Activated CD8-positive, alpha-beta memory T cell treated with anti-CD3 and anti-CD28 coated beads for 36 hours (primary cell): Measurements from ENCODE around the gene KLK14. TPM values are rescaled to one million over a fixed set of nuclear protein-coding genes. Genes with fewer than 3 reads are reported as not detected.

ENCODE experiments used
- CTCF ChIA-PET: fragments of 350-600 bp; sonication (Branson Sonifier 250); formaldehyde crosslinking; loops from one replicate; lab custom pipeline; 2021; ENCODE audit warnings: antibody characterized with exemption; lab: Charles Lee
- POLR2A ChIA-PET: fragments of 350-600 bp; sonication (Branson Sonifier 250); formaldehyde crosslinking; loops from one replicate; lab custom pipeline; 2021; ENCODE audit warnings: antibody characterized with exemption; lab: Charles Lee
- total RNA-seq, 2 experiments: library from RNA; stranded (reverse); gene quantifications; one replicate each; pipeline ENCODE4 v1.2.3, GENCODE V29; 2021

KLK14 gene
- total RNA-seq, 2 experiments from 2014 or later, result 0.21 to 0.57 TPM

DNA sequence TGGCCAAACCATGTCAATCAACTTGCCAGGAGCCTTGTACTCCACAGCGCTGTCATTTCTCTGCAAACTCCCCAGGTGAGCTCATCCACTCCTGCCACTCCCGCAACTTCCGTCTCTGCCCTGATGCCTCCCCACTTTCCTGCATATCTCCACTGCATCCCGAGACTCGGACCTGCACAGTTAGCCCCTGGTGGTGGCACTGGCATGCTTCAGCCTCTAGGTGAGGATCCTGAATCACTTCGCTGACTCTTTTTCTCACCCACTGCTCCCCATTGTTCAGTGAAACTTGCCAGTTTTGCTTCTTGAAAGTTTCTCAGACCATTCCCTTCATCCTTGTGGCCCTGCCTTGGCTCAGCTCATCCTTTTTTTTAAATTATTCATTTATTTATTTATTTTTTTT lies 28.9 kb upstream of the KLK14 start:
- CTCF ChIA-PET, result no interaction called here

DNA sequence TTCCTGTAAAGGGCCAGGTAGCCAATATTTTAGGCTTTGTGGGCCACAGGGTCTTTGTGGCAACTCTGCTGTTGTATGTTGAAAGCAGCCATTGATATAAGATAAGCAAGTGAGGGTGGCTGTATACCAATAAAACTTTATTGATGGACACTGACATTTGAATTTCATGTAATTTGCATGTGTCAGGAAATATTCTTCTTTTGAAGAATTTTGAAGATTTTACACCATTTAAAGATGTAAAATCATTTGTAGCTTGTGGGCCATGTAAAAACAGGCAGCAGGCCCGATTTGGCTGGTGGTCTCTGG lies 27.9 kb upstream of the KLK14 start:
- CTCF ChIA-PET, result interaction anchor here (1.1 kb wide), 1 partner anchor 9 kb away, joined by 8 read pairs; no protein-coding TSS in a partner anchor
- POLR2A ChIA-PET, result no interaction called here

More for the DNA sequence above, 28.9 kb upstream of the KLK14 start:
- POLR2A ChIA-PET, result no interaction called here

DNA sequence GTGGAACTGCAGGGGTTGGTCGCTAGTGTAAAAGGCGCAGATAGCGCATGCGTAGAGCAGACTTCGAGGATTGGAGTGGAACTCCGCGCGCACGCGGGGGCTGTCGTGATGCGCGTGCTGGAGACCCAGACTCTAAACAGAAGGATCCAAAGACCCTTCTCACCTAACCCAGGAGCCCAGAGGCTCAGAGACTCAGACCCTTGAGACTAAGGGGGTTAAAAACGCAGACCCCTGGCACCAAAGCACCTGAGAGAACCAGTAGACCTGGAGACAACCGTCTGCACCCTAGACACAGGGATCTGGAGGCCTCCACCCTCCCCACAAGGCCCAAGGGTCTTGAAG lies 26.1 kb upstream of the KLK14 start:
- ChIA-PET POLR2A (no interaction called here), CTCF (no interaction called here)

DNA sequence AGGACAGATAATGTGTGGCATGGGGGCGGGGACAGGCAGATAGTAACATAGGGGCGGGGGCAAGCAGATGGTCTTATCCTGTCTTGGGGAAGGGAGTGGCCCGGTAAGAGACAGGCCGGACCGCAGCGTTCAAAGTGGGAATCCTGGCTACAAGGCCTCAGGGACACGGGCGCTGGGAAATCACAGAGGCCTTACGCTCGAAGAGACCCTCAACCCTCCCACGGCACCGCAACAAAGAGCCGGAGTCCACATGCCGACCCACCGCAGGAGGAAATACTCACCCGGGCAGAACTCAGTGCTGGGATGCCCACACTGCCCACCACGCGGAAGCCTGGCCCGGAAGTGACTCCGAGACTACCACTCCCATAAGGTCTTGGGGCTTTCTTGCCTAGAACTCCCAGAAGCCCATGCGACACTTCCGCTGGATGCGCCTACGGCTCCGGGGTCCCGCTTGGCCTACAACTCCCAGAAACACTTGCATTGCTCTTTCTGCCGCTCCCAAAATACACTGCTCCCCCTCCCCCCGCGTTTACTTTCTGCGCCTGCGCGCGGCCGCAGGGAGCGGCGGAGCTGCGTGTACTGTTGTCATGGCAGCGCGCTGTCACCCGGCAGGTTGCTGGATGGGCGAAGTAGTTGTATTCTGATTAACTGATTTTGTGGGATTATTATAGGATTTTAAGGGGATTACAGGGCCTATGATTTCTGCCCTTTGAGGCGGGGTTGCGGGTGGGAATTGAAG lies 25.5 kb upstream of the KLK14 start, which contains the start of gene CTU1:
TSS of gene CTU1 (minus strand) at position 344 of the 739 bp plus-strand sequence. CDS start 3,840 bp downstream, outside the sequence.
- CTCF ChIA-PET, result no interaction called here
- POLR2A ChIA-PET, result no interaction called here

DNA sequence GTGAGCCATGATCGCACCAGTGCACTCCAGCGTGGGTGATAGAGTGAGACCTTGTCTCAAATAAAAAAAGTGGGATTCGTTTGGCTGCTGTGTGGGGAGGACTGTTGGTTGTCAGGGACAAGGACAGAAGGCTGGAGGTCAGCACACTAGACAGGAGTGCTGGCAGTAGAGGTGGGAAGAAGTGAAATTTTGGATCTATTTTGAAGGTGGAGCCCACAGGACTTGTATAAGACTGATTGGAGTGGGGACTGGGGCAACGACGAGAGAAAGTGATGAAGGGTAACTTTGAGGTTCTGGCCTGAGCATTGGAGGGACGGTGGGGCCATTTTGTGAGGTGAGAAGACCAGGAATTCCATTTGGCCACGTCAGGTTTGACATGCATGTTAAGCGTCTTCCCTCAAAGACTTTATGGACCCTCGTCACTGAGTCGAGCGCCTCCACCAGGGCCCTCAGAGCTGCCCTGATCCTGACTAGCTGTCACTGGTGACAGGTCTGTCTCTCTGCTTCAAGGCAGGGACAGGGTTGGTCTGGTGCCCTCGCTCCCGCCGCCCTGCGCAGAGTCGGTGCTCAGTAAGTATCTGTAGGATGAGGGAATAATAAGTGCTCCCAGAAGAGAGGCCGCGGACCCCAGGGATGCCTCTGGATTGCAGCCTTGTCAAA lies 24.8 kb upstream of the KLK14 start:
- CTCF ChIA-PET, result no interaction called here
- POLR2A ChIA-PET, result no interaction called here

DNA sequence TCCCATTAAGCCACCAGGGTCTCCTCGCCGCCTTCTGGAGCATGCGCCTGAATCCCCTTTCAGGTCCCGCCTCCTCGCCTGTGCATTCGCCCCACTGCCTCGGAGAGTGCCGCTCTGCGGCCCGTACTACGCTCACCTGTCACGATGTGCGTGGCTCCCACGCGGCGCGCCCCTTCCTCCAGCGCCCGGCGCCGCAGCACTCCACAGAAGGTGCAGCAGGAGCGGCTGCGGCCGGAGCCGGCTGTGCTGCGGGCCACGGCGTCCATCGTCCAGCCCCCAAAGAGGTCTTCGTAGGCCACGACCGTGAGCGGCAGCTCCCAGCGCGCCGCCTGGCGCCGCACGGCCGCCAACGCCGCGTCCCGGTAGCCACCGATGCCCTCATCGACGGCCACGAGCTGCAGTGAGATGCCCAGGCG lies 21.2 kb upstream of the KLK14 start:
- CTCF ChIA-PET, result interaction anchor here (0.7 kb wide), 1 partner anchor 64 kb away, joined by 4 read pairs; no protein-coding TSS in a partner anchor
- POLR2A ChIA-PET, result no interaction called here

DNA sequence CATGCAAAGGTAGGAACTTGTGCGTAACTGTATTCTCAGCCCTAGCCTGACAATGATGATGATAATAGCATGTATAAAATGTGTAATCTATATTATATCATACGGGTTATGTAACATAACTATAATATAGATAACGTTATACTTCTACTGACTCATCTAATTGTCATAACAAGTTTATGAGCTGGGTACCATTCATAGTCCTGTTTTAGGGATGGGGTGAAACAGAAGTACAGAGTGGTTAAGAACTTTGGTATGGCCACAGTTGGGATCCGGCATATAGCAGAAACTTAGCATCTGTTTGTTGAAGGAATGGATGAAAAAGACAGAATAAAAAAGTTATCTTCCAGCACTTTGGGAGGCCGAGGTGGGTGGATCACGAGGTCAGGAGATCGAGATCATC lies 20.3 kb upstream of the KLK14 start:
- POLR2A ChIA-PET, result no interaction called here
- CTCF ChIA-PET, result no interaction called here

DNA sequence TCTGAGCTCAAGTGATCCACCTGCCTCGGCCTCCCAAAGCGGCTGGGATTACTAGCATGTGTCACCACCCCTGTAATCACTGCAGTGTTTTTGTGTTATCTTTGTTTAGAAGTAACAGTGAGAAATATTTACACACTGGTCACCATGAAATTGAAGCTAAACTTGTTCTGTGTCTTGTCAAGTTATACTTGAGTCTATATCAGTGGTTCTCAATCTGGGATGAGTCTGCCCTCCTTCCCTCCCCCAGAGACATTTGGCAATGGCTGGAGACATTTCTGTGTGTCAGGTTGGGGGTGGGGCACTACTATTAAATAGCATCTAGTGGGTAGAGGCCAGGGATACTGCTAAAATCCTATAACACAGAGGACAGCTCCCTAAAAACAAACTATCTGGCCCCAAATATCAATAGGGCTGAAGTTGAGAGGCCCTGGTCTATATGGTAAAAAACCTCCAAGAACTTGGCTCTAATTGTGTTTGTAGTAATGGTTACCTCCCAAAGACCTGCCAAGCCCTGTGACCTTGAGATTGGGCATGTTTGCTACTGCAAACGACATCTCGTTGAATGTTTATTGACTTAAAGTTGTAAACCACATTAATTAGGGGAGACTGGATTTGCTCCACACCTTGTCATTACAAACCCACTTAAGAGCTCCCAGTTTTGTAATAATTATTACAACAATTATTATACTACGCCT lies 18.6 kb upstream of the KLK14 start:
- ChIA-PET POLR2A (no interaction called here), CTCF (interaction anchor here (0.7 kb wide), 1 partner anchor 179 kb away, joined by 3 read pairs; no protein-coding TSS in a partner anchor)

DNA sequence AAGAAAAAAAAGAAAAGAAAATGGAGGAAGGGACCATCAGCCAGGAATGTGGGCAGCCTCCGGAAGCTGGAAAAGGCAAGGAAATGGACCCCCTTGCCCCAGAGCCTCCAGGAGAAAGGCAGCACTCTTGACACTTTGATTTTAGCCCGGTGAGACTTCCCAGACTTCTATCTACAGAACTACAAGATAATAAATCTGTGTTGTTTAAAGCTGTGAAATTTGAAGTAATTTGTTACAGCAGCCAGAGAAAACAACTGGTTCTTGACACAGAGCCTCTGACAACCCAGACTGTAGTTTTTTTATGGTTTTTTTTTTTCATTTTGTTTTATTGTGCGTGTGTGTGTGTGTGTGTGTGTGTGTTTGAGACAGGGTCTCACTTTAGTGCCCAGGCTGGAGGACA lies 17.9 kb upstream of the KLK14 start:
- ChIA-PET CTCF (no interaction called here), POLR2A (no interaction called here)

DNA sequence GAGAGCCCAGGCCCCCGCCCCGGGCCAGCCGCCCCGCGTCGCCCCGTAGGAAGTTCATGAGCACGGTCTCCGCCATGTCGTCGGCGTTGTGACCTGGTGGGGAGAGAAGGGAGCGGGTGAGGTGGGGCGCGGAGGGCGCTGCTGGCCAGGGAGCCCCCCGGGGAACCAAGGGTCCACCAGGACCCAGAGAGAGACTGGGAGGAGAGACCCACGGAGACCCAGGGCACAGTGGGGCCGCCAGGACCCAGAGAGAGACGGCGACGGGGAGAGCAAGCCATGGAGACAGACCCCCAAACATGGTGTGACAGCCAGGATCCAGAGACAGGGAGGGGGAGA lies 16.3 kb upstream of the KLK14 start:
- POLR2A ChIA-PET, result no interaction called here
- CTCF ChIA-PET, result interaction anchor here (1.1 kb wide), 1 partner anchor 15 kb away, joined by 3 read pairs; no protein-coding TSS in a partner anchor

DNA sequence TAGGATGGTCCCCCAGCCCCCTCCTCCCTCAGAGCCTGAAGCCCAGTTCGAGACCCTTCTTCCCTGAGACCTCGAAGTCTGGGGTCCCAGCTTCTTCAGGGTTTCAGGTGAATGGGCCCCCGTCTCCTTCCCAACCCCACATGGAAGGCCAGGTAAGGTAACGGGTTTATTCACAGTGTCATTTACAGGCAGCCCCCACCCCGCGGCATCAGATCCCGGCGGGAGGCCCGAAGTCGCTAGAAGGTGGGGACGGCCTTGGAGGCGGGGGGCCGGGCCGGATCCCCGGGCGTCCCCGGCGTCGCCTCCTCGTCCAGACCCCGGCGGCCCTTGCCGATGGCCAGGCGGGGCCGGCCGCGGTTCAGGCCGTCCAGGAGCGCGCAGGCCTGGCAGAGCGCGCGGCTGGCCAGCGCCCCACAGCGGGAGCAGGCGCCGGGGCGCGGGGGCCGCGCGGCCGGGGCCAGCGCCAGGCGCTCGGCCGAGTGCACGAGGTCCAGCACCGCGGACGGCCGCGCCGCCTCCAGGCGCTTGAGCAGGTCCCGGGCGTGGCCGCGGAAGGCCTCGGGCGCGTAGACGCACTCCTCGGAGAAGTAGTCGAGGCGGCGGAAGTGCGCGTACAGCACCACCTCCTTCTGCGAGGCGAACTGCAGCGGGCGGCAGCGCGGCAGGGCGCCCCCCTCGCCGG lies 15.8 kb upstream of the KLK14 start:
- CTCF ChIA-PET, result no interaction called here

DNA sequence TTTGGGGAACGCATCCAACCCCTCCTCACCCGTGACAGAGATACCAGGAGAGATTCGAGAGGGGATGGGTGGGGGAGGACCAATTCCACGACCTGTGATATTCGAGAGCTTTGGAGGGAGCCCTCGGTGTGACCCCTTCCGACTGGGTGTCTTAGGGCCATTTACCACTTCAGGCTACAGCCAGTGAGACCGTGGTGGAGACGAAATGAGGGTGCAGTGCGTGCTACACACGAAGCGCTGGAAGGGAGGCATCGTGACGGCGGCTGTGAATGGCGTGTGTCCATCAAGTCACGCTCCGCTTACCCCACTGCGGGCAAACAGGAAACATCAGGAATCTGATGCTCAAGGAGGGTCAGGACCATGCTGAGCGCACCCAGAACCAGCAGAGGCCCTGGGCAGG lies 15.1 kb upstream of the KLK14 start:
- CTCF ChIA-PET, result no interaction called here
- POLR2A ChIA-PET, result no interaction called here

More for the DNA sequence above, 15.8 kb upstream of the KLK14 start:
- POLR2A ChIA-PET, result no interaction called here

DNA sequence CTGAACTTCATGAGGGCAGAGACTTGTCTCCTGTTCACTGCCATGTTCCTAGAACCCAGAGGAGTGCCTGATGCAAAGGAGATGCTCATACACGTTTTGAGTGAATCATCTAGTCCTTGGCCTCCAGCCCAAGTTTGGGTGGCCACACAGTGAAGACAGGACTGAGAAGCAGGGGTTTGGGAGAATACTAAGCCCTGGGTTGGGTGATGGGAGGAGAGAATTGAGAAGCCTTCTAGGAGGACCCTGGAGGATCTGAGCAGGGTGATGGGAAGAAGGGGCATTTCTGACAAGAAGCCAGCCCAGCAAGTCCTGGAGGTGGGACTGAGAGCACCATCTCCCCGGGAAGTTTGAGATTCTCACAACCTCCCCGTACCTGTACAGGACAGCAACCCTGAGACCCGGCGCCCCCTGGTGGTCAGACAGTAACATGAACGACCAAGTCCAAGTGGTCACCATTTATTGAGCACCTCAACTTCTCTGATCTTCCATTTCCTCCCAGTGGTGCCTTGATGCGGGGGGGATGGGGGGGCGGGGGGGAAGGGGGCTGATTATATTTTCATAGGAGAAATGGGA lies 14.6 kb upstream of the KLK14 start:
- ChIA-PET CTCF (interaction anchor here (1.8 kb wide), 1 partner anchor 175 kb away, joined by 4 read pairs; no protein-coding TSS in a partner anchor), POLR2A (no interaction called here)

DNA sequence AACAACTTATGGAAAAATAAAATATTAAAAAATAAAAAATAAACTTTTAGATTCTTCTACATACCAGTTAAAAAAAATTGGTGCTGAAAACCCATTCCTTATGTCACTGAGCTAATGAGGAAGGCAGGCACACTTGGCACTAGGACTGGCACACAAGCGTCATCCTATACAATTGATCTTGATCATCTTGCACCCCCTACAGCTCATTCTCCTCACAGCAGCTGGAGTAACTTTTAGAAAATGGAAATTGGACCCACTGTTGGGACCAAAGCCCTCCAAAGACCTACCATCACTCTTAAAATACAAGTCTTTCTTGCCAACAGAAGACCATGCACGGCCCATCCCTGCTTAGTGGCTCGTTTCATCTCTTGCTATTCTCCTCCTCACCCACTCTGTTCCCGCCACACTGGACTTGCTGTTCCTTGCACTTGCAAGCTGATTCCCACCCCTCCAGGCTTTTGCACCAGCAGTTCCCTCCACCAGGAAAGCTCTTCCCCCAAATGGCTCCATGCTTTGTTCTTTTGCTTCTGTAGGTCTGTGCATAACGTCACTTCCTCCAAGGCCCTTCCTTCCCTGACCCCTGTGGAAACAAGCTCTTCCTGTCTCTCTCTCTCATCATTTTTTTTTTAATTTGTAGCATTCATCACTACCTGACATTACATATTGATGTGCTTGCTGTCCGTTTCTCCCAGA lies 13.9 kb upstream of the KLK14 start:
- ChIA-PET POLR2A (no interaction called here), CTCF (interaction anchor here (1.8 kb wide), 1 partner anchor 174 kb away, joined by 4 read pairs; no protein-coding TSS in a partner anchor)

DNA sequence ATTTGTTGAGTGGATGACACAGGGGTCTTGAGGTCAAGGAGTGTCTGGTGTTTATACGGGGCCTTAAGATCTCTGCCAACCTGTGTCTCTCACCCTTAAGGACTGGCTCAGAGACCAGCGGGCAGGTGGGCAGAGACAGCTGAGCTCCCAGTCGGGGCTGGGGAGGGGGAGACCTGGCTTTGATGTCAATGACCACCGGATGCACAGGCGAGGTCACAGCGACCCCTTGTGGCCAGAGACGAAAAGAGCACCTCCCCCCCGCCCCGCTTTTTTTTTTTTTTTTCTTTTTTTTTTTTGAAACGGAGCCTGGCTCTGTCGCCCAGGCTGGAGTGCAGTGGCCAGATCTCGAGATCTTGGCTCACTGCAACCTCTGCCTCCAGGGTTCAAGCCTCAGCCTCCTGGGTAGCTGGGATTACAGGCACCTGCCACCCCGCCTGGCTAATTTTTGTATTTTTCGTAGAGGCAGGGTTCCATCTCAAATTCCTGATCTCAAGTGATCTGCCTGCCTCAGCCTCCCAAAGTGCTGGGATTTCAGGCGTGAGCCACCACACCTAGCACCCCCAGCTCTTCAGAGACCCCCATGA lies 12.1 kb upstream of the KLK14 start:
- CTCF ChIA-PET, result interaction anchor here (0.6 to 1.4 kb wide), 12 partner anchors 10 to 1229 kb away, joined by 3 to 5 read pairs (median 3); no protein-coding TSS in a partner anchor

DNA sequence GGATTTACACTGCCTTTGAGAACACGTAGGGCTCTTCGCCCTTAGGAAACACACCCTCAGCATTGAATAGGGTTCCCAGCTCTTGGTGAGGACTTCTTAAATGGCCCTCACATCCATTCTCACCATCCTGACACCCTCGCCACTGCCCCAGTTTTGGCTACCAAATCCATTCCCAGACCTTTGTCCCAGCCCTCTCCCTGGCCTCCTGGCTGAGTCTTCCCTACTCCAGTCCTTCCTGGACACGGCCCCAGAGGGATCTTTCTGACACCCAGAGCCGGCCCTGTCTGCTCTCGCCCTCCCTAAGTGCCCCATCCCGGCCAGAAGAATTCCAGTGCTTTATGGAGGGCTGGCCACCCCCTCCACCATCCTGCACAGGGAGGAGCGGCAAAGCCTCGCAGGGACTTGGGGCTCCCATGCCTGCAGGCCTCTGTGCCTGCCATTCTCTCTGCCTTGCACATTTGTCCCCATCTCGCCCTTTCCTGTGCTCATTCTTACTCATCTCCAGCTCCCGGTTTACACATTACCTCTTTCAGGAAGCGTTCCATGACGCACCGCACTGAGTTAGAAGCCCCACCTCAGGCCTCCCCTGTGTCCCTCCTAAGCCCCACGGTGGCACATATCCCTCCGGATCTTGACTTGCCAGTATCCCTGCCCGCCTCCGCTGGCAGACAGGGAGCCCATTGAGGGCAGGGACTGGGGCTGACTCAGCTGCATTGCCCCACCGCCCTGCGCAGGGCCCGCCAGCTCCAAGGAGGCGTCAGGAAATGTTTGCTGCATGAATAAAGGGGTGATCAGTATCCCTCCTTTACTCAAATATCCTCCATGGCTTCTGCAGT lies 11.0 kb upstream of the KLK14 start:
- POLR2A ChIA-PET, result no interaction called here
- CTCF ChIA-PET, result interaction anchor here (1.1 to 1.4 kb wide), 2 partner anchors 16 to 94 kb away, joined by 3 read pairs; no protein-coding TSS in a partner anchor

More for the DNA sequence above, 12.1 kb upstream of the KLK14 start:
- POLR2A ChIA-PET, result no interaction called here

DNA sequence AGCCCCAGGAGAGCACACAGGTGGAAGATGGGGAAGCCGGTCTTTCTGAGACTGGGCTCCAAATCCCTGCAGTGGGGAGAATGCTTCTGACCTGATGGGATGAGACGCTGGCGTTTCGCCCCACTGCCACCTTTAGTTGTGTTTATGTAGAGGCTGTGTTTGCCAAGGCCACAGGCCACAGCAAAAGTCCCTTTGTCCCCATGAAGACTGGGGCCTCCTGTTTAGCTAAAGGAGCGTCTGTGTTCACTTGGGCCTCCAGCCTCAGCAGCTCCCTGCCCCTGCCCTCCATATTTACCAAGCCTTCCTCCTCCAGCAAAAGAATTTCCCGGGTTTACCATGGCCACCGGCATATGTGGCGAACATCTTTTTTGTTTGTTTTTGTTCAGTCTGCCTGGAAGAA lies 10.4 kb upstream of the KLK14 start:
- CTCF ChIA-PET, result no interaction called here
- POLR2A ChIA-PET, result no interaction called here
